Liver (tissue), 9 donors: ENCODE measurements around the gene AK3. TPM values are rescaled to one million over a fixed set of nuclear protein-coding genes. Genes with fewer than 3 reads are reported as not detected.

Source experiments
- DNase-seq: peaks from one replicate; pipeline ENCODE4 v3.0.0-alpha.2; 2017; ENCODE audit warnings: low spot score
- H3K27ac ChIP-seq, 2 donors: one replicate each; pipeline ENCODE4 v1.7.0; 2013; ENCODE audit warnings: inconsistent platforms in 2 of 2, low read length in 2 of 2, control low read depth in 1 of 2, low read depth in 1 of 2, mild to moderate bottlenecking in 1 of 2
- H3K27me3 ChIP-seq, 4 donors: one replicate each; pipeline versions ENCODE4 v1.6.1 to v1.7.0; 2013; ENCODE audit warnings: low read length in 3 of 4, inconsistent platforms in 1 of 4, mild to moderate bottlenecking in 1 of 4, moderate library complexity in 1 of 4; ENCODE audit not compliant: control insufficient read depth in 4 of 4, insufficient read depth in 4 of 4
- H3K36me3 ChIP-seq, 4 donors: one replicate each; pipeline versions ENCODE4 v1.6.1 to v1.7.0; 2013; ENCODE audit warnings: low read length in 3 of 4, mild to moderate bottlenecking in 3 of 4, low read depth in 1 of 4, moderate library complexity in 1 of 4; ENCODE audit not compliant: control insufficient read depth in 4 of 4, insufficient read depth in 3 of 4
- H3K4me1 ChIP-seq, 4 donors: one replicate each; pipeline versions ENCODE4 v1.6.1 to v1.7.0; 2013; ENCODE audit warnings: low read length in 3 of 4, mild to moderate bottlenecking in 3 of 4, moderate library complexity in 1 of 4; ENCODE audit not compliant: control insufficient read depth in 4 of 4, insufficient read depth in 4 of 4
- H3K4me3 ChIP-seq, 3 donors: one replicate each; pipeline versions ENCODE4 v1.6.1 to v1.7.0; 2013; ENCODE audit warnings: low read length in 3 of 3, control low read depth in 1 of 3, low read depth in 1 of 3, mild to moderate bottlenecking in 1 of 3
- H3K9ac ChIP-seq, 2 donors: one replicate each; pipeline ENCODE4 v1.7.0; 2013; ENCODE audit warnings: low read length in 2 of 2, mild to moderate bottlenecking in 2 of 2, moderate library complexity in 2 of 2, control low read depth in 1 of 2, low read depth in 1 of 2
- H3K9me3 ChIP-seq, 4 donors: one replicate each; pipeline versions ENCODE4 v1.6.1 to v1.7.0; 2013; ENCODE audit warnings: low read length in 3 of 4; ENCODE audit not compliant: control insufficient read depth in 4 of 4
- EGR1 ChIP-seq, 2 donors: IDR thresholded peaks; 2 replicates each; pipeline ENCODE4 v1.6.1; 2016 to 2018; ENCODE audit warnings: antibody characterized with exemption in 2 of 2, low read depth in 2 of 2
- FOXA1 ChIP-seq: IDR thresholded peaks from 2 replicates; pipeline ENCODE4 v1.6.1; 2016; ENCODE audit warnings: antibody characterized with exemption
- FOXA2 ChIP-seq: IDR thresholded peaks from 2 replicates; pipeline ENCODE4 v1.6.1; 2016; ENCODE audit warnings: antibody characterized with exemption
- GABPA ChIP-seq, 2 donors: IDR thresholded peaks in 1 of 2; conservative IDR thresholded peaks in 1 of 2; 2 replicates each; pipeline ENCODE4 v1.6.1; 2016; ENCODE audit warnings: antibody characterized with exemption in 2 of 2, mild to moderate bottlenecking in 1 of 2, moderate library complexity in 1 of 2
- HNF4A ChIP-seq, 2 donors: conservative IDR thresholded peaks; 2 replicates each; pipeline ENCODE4 v1.6.1; 2016; ENCODE audit warnings: antibody characterized with exemption in 2 of 2, mild to moderate bottlenecking in 2 of 2
- HNF4G ChIP-seq: IDR thresholded peaks from 2 replicates; pipeline ENCODE4 v1.6.1; 2016; ENCODE audit warnings: antibody characterized with exemption
- JUND ChIP-seq, 2 donors: IDR thresholded peaks; 2 replicates each; pipeline ENCODE4 v1.6.1; 2016; ENCODE audit warnings: antibody characterized with exemption in 2 of 2
- NR2F2 ChIP-seq: IDR thresholded peaks from 2 replicates; pipeline ENCODE4 v1.6.1; 2016; ENCODE audit warnings: antibody characterized with exemption
- RAD21 ChIP-seq, 2 donors: IDR thresholded peaks; 2 replicates each; pipeline ENCODE4 v1.6.1; 2016; ENCODE audit warnings: antibody characterized with exemption in 2 of 2, mild to moderate bottlenecking in 2 of 2
- RXRA ChIP-seq, 2 donors: IDR thresholded peaks; 2 replicates each; pipeline ENCODE4 v1.6.1; 2017 to 2018; ENCODE audit warnings: antibody characterized with exemption in 2 of 2, mild to moderate bottlenecking in 1 of 2
- SP1 ChIP-seq: IDR thresholded peaks from 2 replicates; pipeline ENCODE4 v1.6.1; 2018; ENCODE audit warnings: antibody characterized with exemption, mild to moderate bottlenecking
- TAF1 ChIP-seq: conservative IDR thresholded peaks from 2 replicates; pipeline ENCODE4 v1.6.1; 2016; ENCODE audit warnings: antibody characterized with exemption, mild to moderate bottlenecking
- YY1 ChIP-seq: IDR thresholded peaks from 2 replicates; pipeline ENCODE4 v1.6.1; 2016; ENCODE audit warnings: antibody characterized with exemption, mild to moderate bottlenecking
- WGBS: extraction: QIAGEN DNeasy Blood & Tissue Kit; methylation state at CpG from one replicate; pipeline ENCODE4 v1.1.7; 2013; 5-methylcytosine and 5-hydroxymethylcytosine counted together
- polyA plus RNA-seq, 2 donors: library from polyadenylated mRNA; stranded (reverse) in 1 of 2; unstranded in 1 of 2; fragments of 200-250 nt in 1 of 2; fragments of >200 nt in 1 of 2; fragmentation: Nextera tagmentation in 1 of 2; extraction: Ambion mirVana in 1 of 2; gene quantifications; one replicate each; pipeline versions ENCODE4 v1.2.1 to v1.2.3, GENCODE V29; 2013 to 2015
- total RNA-seq, 2 donors: library from RNA; depleted of rRNA; stranded (reverse); fragments of >200 nt; gene quantifications; one replicate each; pipeline ENCODE4 v1.2.3, GENCODE V29; 2014
- TF ChIP-seq, protein P1 (sequence below): IDR thresholded peaks from 2 replicates; pipeline ENCODE4 v1.6.1; 2016; ENCODE audit warnings: antibody characterized with exemption
- TF ChIP-seq, protein P2 (sequence below): IDR thresholded peaks from 2 replicates; pipeline ENCODE4 v1.6.1; 2016; ENCODE audit warnings: antibody characterized with exemption
- TF ChIP-seq, protein P3 (sequence below): IDR thresholded peaks from 2 replicates; pipeline ENCODE4 v1.6.1; 2016; ENCODE audit warnings: antibody characterized with exemption, mild to moderate bottlenecking
- TF ChIP-seq, protein P4 (sequence below): IDR thresholded peaks from 2 replicates; pipeline ENCODE4 v1.6.1; 2016; ENCODE audit warnings: antibody characterized with exemption
- TF ChIP-seq, protein P5 (sequence below): fragments of 150-350 bp; IDR thresholded peaks from 2 replicates; pipeline ENCODE4 v1.5.1; 2017; ENCODE audit warnings: improper control_type of control experiment, low read depth, low read length; ENCODE audit not compliant: missing input control
- donor health status: healthy.
- donor health status: healthy.
- donor health status: healthy.
- donor health status: healthy.
- donor health status: healthy.

AK3 gene
- total and polyA plus RNA-seq, 4 donors, result 70.6 to 181 (median 101) TPM

GRCh38 chr9:4686112-4686511 lies 54.9 kb downstream of the AK3 start:
- H3K9me3 ChIP-seq, result no peaks in the 10 kb centered on the region
- TF ChIP-seq NR2F2, result no peak
- TF ChIP-seq, protein P1, sequence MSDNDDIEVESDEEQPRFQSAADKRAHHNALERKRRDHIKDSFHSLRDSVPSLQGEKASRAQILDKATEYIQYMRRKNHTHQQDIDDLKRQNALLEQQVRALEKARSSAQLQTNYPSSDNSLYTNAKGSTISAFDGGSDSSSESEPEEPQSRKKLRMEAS, result no peak
- TF ChIP-seq, protein P2, sequence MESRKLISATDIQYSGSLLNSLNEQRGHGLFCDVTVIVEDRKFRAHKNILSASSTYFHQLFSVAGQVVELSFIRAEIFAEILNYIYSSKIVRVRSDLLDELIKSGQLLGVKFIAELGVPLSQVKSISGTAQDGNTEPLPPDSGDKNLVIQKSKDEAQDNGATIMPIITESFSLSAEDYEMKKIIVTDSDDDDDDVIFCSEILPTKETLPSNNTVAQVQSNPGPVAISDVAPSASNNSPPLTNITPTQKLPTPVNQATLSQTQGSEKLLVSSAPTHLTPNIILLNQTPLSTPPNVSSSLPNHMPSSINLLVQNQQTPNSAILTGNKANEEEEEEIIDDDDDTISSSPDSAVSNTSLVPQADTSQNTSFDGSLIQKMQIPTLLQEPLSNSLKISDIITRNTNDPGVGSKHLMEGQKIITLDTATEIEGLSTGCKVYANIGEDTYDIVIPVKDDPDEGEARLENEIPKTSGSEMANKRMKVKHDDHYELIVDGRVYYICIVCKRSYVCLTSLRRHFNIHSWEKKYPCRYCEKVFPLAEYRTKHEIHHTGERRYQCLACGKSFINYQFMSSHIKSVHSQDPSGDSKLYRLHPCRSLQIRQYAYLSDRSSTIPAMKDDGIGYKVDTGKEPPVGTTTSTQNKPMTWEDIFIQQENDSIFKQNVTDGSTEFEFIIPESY, result no peak
- TF ChIP-seq, protein P3, sequence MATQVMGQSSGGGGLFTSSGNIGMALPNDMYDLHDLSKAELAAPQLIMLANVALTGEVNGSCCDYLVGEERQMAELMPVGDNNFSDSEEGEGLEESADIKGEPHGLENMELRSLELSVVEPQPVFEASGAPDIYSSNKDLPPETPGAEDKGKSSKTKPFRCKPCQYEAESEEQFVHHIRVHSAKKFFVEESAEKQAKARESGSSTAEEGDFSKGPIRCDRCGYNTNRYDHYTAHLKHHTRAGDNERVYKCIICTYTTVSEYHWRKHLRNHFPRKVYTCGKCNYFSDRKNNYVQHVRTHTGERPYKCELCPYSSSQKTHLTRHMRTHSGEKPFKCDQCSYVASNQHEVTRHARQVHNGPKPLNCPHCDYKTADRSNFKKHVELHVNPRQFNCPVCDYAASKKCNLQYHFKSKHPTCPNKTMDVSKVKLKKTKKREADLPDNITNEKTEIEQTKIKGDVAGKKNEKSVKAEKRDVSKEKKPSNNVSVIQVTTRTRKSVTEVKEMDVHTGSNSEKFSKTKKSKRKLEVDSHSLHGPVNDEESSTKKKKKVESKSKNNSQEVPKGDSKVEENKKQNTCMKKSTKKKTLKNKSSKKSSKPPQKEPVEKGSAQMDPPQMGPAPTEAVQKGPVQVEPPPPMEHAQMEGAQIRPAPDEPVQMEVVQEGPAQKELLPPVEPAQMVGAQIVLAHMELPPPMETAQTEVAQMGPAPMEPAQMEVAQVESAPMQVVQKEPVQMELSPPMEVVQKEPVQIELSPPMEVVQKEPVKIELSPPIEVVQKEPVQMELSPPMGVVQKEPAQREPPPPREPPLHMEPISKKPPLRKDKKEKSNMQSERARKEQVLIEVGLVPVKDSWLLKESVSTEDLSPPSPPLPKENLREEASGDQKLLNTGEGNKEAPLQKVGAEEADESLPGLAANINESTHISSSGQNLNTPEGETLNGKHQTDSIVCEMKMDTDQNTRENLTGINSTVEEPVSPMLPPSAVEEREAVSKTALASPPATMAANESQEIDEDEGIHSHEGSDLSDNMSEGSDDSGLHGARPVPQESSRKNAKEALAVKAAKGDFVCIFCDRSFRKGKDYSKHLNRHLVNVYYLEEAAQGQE, result no peak
- TF ChIP-seq HNF4G, result no peak
- TF ChIP-seq EGR1 (IDR thresholded peaks at IDR 0.05; ENCODE audit: low read depth in 2 of 2), result no peak
- no peak for TF ChIP-seq RXRA (IDR thresholded peaks at IDR 0.05)
- TF ChIP-seq RAD21 (IDR thresholded peaks at IDR 0.05), result no peak
- no peak for TF ChIP-seq YY1
- no peak for TF ChIP-seq FOXA2
- TF ChIP-seq FOXA1, result no peak
- TF ChIP-seq GABPA (IDR thresholded peaks at IDR 0.05 in 1 of 2, conservative IDR thresholded peaks at IDR 0.05 in 1 of 2), result no peak
- no peak for TF ChIP-seq JUND (IDR thresholded peaks at IDR 0.05)
- TF ChIP-seq, protein P4, sequence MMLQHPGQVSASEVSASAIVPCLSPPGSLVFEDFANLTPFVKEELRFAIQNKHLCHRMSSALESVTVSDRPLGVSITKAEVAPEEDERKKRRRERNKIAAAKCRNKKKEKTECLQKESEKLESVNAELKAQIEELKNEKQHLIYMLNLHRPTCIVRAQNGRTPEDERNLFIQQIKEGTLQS, result no peak
- TF ChIP-seq SP1, result no peak
- no peak for TF ChIP-seq TAF1
- TF ChIP-seq HNF4A (conservative IDR thresholded peaks at IDR 0.05), result no peak
- TF ChIP-seq, protein P5, sequence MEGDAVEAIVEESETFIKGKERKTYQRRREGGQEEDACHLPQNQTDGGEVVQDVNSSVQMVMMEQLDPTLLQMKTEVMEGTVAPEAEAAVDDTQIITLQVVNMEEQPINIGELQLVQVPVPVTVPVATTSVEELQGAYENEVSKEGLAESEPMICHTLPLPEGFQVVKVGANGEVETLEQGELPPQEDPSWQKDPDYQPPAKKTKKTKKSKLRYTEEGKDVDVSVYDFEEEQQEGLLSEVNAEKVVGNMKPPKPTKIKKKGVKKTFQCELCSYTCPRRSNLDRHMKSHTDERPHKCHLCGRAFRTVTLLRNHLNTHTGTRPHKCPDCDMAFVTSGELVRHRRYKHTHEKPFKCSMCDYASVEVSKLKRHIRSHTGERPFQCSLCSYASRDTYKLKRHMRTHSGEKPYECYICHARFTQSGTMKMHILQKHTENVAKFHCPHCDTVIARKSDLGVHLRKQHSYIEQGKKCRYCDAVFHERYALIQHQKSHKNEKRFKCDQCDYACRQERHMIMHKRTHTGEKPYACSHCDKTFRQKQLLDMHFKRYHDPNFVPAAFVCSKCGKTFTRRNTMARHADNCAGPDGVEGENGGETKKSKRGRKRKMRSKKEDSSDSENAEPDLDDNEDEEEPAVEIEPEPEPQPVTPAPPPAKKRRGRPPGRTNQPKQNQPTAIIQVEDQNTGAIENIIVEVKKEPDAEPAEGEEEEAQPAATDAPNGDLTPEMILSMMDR, result no peak
- H3K36me3 ChIP-seq, result peaks cover 5 to 50% (median 36%) of the 10 kb centered on the region in 4 donors
- DNase-seq, result no peak
- no peaks in the 10 kb centered on the region for H3K27me3 ChIP-seq
- 83% methylated on average over 4 of the region's 4 CpGs for WGBS
- H3K4me3 ChIP-seq, result no peak overlapping the region
- H3K4me1 ChIP-seq, result peaks cover 2 to 7% (median 4%) of the 10 kb centered on the region in 4 donors
- no peak overlapping the region for H3K27ac ChIP-seq
- no peak overlapping the region for H3K9ac ChIP-seq
